ENCODE results near the gene MSRB1.

- TF ChIP-seq EZH2phosphoT487 (IDR thresholded peaks at IDR 0.05; ENCODE audit: insufficient read depth, low read depth) (no peak), EZH2 (IDR thresholded peaks at IDR 0.05; ENCODE audit: insufficient read depth, poor library complexity, severe bottlenecking) (no peak)
Observed at GRCh38 chr16:1979271-1980029, 36.5 kb upstream of the MSRB1 start.
